ENCODE measurements around the gene LMBRD2. TPM values are rescaled to one million over a fixed set of nuclear protein-coding genes. Genes with fewer than 3 reads are reported as not detected.

The LMBRD2 gene
- total RNA-seq, 3 donors from 2014 or later (not counting 1 experiment from before 2014, with no cell fraction given): 6.9 to 9.8 (median 9.6) TPM

DNA sequence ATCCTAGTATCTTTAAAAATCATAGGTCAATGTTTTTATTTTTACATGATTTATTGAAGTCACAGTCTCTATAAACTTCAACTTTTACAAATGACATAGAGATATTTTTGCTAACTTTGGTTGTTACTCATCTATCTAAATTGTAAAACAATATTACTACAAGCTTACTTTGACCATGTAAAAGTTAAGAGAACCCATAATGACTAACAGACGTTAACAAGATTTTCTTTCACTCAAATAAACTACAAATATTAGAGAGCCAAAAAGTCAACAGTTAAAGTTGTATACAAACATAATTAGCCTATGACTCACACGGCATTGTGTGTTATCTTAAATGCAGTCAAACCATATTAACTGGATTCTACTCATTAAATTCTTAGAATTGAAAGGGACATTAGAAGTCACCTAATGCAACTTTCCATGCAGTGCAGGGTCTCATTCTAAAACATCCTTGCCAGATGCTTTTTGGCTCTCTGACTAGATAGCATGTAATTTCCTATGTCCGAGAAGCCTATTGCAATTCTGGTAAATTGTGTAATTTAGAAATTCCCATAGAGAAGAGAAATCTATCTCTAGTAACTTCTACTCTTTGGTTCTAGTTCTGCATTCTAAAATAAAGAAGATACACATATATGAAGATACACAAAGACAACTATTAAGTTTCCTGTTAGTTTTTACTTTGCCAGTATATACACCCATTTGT is 42.8 kb downstream of the LMBRD2 start:
- Mint-ChIP-seq H3K4me3 (no peak overlapping the region), H3K27ac (no peak overlapping the region), H3K27me3 (ENCODE audit: low read depth in 2 of 2) (no peaks in the 10 kb centered on the region), H3K36me3 (peaks cover 44% of the 10 kb centered on the region), H3K9me3 (no peaks in the 10 kb centered on the region), H3K4me1 (no peaks in the 10 kb centered on the region)
- ATAC-seq (no peak), DNase-seq (no peak)
- peaks cover 67% of the 10 kb centered on the region for H3K36me3 ChIP-seq (ENCODE audit: control insufficient read depth, insufficient read depth, low read length)
- intact Hi-C loops (cut with micrococcal nuclease): no loop called here
- H3K9me3 ChIP-seq (ENCODE audit: control insufficient read depth, insufficient read depth, low read length): no peaks in the 10 kb centered on the region
- no peak overlapping the region for H3K4me3 ChIP-seq (ENCODE audit: low read length)
- no peak overlapping the region for H3K27ac ChIP-seq (ENCODE audit: low read length)
- 100% methylated on average over 1 of the region's 3 CpGs for WGBS (ENCODE audit: insufficient coverage)
- H3K4me1 ChIP-seq (ENCODE audit: control insufficient read depth, insufficient read depth, low read length): no peaks in the 10 kb centered on the region
- H3K27me3 ChIP-seq (ENCODE audit: control insufficient read depth, insufficient read depth, low read length): no peaks in the 10 kb centered on the region
- no peak for TF ChIP-seq CTCF (IDR thresholded peaks at IDR 0.05)

GRCh38 chr5:36105819-36106218 is 45.9 kb downstream of the LMBRD2 start:
- no peak for TF ChIP-seq CTCF (IDR thresholded peaks at IDR 0.05)

GRCh38 chr5:36099748-36100147 is 51.9 kb downstream of the LMBRD2 start:
- TF ChIP-seq CTCF (IDR thresholded peaks at IDR 0.05): no peak
- Mint-ChIP-seq H3K4me1 (no peaks in the 10 kb centered on the region), H3K27ac (no peak overlapping the region), H3K27me3 (ENCODE audit: low read depth in 2 of 2) (no peaks in the 10 kb centered on the region), H3K4me3 (no peak overlapping the region), H3K36me3 (peaks cover 7% of the 10 kb centered on the region), H3K9me3 (no peaks in the 10 kb centered on the region)
- Histone ChIP-seq H3K27ac (ENCODE audit: low read length) (no peak overlapping the region), H3K4me3 (ENCODE audit: low read length) (no peak overlapping the region), H3K27me3 (ENCODE audit: control insufficient read depth, insufficient read depth, low read length) (no peaks in the 10 kb centered on the region), H3K36me3 (ENCODE audit: control insufficient read depth, insufficient read depth, low read length) (peaks cover 14% of the 10 kb centered on the region), H3K4me1 (ENCODE audit: control insufficient read depth, insufficient read depth, low read length) (no peaks in the 10 kb centered on the region), H3K9me3 (ENCODE audit: control insufficient read depth, insufficient read depth, low read length) (no peaks in the 10 kb centered on the region)
- intact Hi-C loops (cut with micrococcal nuclease): no loop called here
- ATAC-seq (no peak), DNase-seq (no peak)
- WGBS (ENCODE audit: insufficient coverage): 100% methylated on average over 2 of the region's 3 CpGs

More at GRCh38 chr5:36105819-36106218, 45.9 kb downstream of the LMBRD2 start:
- Histone ChIP-seq H3K4me1 (ENCODE audit: control insufficient read depth, insufficient read depth, low read length) (no peaks in the 10 kb centered on the region), H3K9me3 (ENCODE audit: control insufficient read depth, insufficient read depth, low read length) (no peaks in the 10 kb centered on the region), H3K4me3 (ENCODE audit: low read length) (no peak overlapping the region), H3K27ac (ENCODE audit: low read length) (no peak overlapping the region), H3K36me3 (ENCODE audit: control insufficient read depth, insufficient read depth, low read length) (peaks cover 57% of the 10 kb centered on the region), H3K27me3 (ENCODE audit: control insufficient read depth, insufficient read depth, low read length) (no peaks in the 10 kb centered on the region)
- WGBS (ENCODE audit: insufficient coverage): 74% methylated on average over 2 of the region's 2 CpGs
- H3K27me3 Mint-ChIP-seq (ENCODE audit: low read depth in 2 of 2): no peaks in the 10 kb centered on the region
- no peak overlapping the region for H3K27ac Mint-ChIP-seq
- intact Hi-C loops (cut with micrococcal nuclease): no loop called here
- no peak for ATAC-seq
- no peak overlapping the region for H3K4me3 Mint-ChIP-seq
- no peak for DNase-seq
- no peaks in the 10 kb centered on the region for H3K4me1 Mint-ChIP-seq
- H3K36me3 Mint-ChIP-seq: peaks cover 29% of the 10 kb centered on the region
- H3K9me3 Mint-ChIP-seq: no peaks in the 10 kb centered on the region

DNA sequence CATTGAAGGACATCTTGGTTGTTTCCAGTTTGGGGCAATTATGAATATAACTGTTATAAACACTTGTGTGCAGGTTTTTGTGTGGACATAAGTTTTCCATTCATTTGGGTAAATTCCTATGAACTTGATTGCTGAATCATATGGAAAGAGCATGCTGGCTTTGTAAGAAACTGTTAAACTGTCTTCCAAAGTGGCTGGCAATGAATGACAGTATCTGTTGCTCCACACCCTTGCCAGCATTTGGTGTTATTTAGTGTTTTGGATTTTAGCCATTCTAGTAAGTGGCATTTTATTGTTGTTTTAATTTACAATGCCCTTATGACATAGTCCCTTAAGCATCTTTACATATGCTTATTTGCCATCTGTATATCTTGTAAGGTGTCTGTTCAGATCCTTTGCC is 55.2 kb downstream of the LMBRD2 start:
- H3K4me1 Mint-ChIP-seq: no peaks in the 10 kb centered on the region
- intact Hi-C loops (cut with micrococcal nuclease): no loop called here
- no peak overlapping the region for H3K27ac Mint-ChIP-seq
- ATAC-seq: no peak
- Histone ChIP-seq H3K4me1 (ENCODE audit: control insufficient read depth, insufficient read depth, low read length) (no peaks in the 10 kb centered on the region), H3K36me3 (ENCODE audit: control insufficient read depth, insufficient read depth, low read length) (peaks cover 4% of the 10 kb centered on the region), H3K9me3 (ENCODE audit: control insufficient read depth, insufficient read depth, low read length) (no peaks in the 10 kb centered on the region), H3K27ac (ENCODE audit: low read length) (no peak overlapping the region), H3K27me3 (ENCODE audit: control insufficient read depth, insufficient read depth, low read length) (no peaks in the 10 kb centered on the region), H3K4me3 (ENCODE audit: low read length) (no peak overlapping the region)
- TF ChIP-seq CTCF (IDR thresholded peaks at IDR 0.05): no peak
- H3K4me3 Mint-ChIP-seq: no peak overlapping the region
- no peaks in the 10 kb centered on the region for H3K9me3 Mint-ChIP-seq
- H3K36me3 Mint-ChIP-seq: peaks cover 7% of the 10 kb centered on the region
- no peak for DNase-seq
- no peaks in the 10 kb centered on the region for H3K27me3 Mint-ChIP-seq (ENCODE audit: low read depth in 2 of 2)
